Measurements from ENCODE around the gene LPA.
"Not testable (repeated sequence)": the region's sequence is repeated elsewhere in the genome, so short reads cannot be mapped to it uniquely, and the experiment has no call there.

The LPA gene
- total RNA-seq = 0 reads per million in 4 experiments

- not testable (repeated sequence) for DNase-seq
These were observed at the start of gene LPA for GRCh38 chr6:160664198-160664597. TSS of gene LPA (minus strand) at chr6:160664275. CDS start at chr6:160664214, 61 bp downstream.

GRCh38 chr6:160708993-160709392 lies 44.9 kb upstream of the LPA start:
- not testable (repeated sequence) for DNase-seq

- not testable (repeated sequence) for DNase-seq
These were observed 40.6 kb upstream of the LPA start for GRCh38 chr6:160704688-160705087.

- not testable (repeated sequence) for DNase-seq
These were observed 38.0 kb upstream of the LPA start, which contains the start of gene PLG for GRCh38 chr6:160701918-160702680. TSS of gene PLG (plus strand) at chr6:160702244. CDS start at chr6:160702305, 61 bp downstream.

- DNase-seq = no peak
These were observed 33.8 kb upstream of the LPA start for GRCh38 chr6:160697826-160698225.

- DNase-seq = not testable (repeated sequence)
These were observed 32.8 kb upstream of the LPA start for GRCh38 chr6:160696884-160697283.

- DNase-seq = not testable (repeated sequence)
These were observed 31.5 kb upstream of the LPA start for GRCh38 chr6:160695622-160696021.

- DNase-seq = not testable (repeated sequence)
These were observed 30.9 kb upstream of the LPA start for GRCh38 chr6:160695025-160695424.

GRCh38 chr6:160692369-160692959 lies 28.4 kb upstream of the LPA start:
- no peak for DNase-seq

- DNase-seq = no peak
These were observed 27.5 kb upstream of the LPA start for GRCh38 chr6:160691617-160692016.

- DNase-seq = no peak
These were observed 26.4 kb upstream of the LPA start for GRCh38 chr6:160690458-160690857.

GRCh38 chr6:160685762-160686450 lies 21.8 kb upstream of the LPA start:
- DNase-seq = no peak

GRCh38 chr6:160685101-160685761 lies 21.2 kb upstream of the LPA start:
- DNase-seq = not testable (repeated sequence)

- DNase-seq = no peak
These were observed 15.3 kb upstream of the LPA start for GRCh38 chr6:160679402-160679769.

- DNase-seq = no peak
These were observed 14.8 kb upstream of the LPA start for GRCh38 chr6:160678744-160679401.

GRCh38 chr6:160678230-160678629 lies 14.2 kb upstream of the LPA start:
- DNase-seq = no peak

GRCh38 chr6:160676418-160676817 lies 12.3 kb upstream of the LPA start:
- DNase-seq = not testable (repeated sequence)

GRCh38 chr6:160668589-160668988 lies 4.5 kb upstream of the LPA start:
- no peak for DNase-seq

- no peak for DNase-seq
These were observed 3.8 kb upstream of the LPA start for GRCh38 chr6:160667639-160668481.

GRCh38 chr6:160662842-160663241 lies 1.2 kb downstream of the LPA start:
- DNase-seq = no peak

- DNase-seq = no peak
These were observed 1.6 kb downstream of the LPA start for GRCh38 chr6:160662429-160662828.

- DNase-seq = no peak
These were observed 2.9 kb downstream of the LPA start for GRCh38 chr6:160661216-160661615.
